Natural killer cell treated with Interleukin-12 subunit alpha and Interleukin-12 subunit beta and Interleukin-15 and Interleukin-18, amount 100 ng/mL, for 72 hours (primary cell): ENCODE measurements around the gene SFI1. TPM values are rescaled to one million over a fixed set of nuclear protein-coding genes. Genes with fewer than 3 reads are reported as not detected.
"Not testable (repeated sequence)": the region's sequence is repeated elsewhere in the genome, so short reads cannot be mapped to it uniquely, and the experiment has no call there.

Source experiments
- ATAC-seq, 2 donors: fragments of 150-1000 bp; cut with Tn5 transposase in 1 of 2; sonication (Bioruptor Pico), chemical (Tn5 transposase) in 1 of 2; 2 replicates each; pipeline ENCODE4 v1.10.0; 2021
- DNase-seq: peaks from one replicate; pipeline ENCODE4 v3.0.0; 2022; ENCODE audit warnings: low spot score
- H3K27ac Mint-ChIP-seq, 2 donors: 1 replicate in 1 of 2; 2 replicates in 1 of 2; pipeline ENCODE4 v1.8.0; 2022; ENCODE audit warnings: mixed read lengths in 2 of 2, mild to moderate bottlenecking in 1 of 2, moderate library complexity in 1 of 2
- H3K27me3 Mint-ChIP-seq, 2 donors: 1 replicate in 1 of 2; 2 replicates in 1 of 2; pipeline ENCODE4 v1.8.0; 2022; ENCODE audit warnings: mixed read lengths in 2 of 2
- H3K36me3 Mint-ChIP-seq: one replicate; pipeline ENCODE4 v1.8.0; 2022; ENCODE audit warnings: mixed read lengths
- H3K4me1 Mint-ChIP-seq, 2 donors: 1 replicate in 1 of 2; 2 replicates in 1 of 2; pipeline ENCODE4 v1.8.0; 2022; ENCODE audit warnings: low read depth in 2 of 2, mixed read lengths in 2 of 2, mild to moderate bottlenecking in 1 of 2
- H3K4me3 Mint-ChIP-seq: one replicate; pipeline ENCODE4 v1.8.0; 2022; ENCODE audit warnings: mixed read lengths
- H3K9me3 Mint-ChIP-seq: 2 replicates; pipeline ENCODE4 v1.8.0; 2022; ENCODE audit warnings: mixed read lengths
- total RNA-seq, 2 donors: library from RNA; stranded (reverse); gene quantifications; one replicate each; pipeline ENCODE4 v1.2.3, GENCODE V29; 2022

The SFI1 gene
- total RNA-seq, 2 donors from 2014 or later = 213 to 332 TPM

GRCh38 chr22:31540966-31541365 lies 44.6 kb downstream of the SFI1 start:
- Mint-ChIP-seq H3K27me3 (no peaks in the 10 kb centered on the region), H3K9me3 (no peaks in the 10 kb centered on the region), H3K27ac (peak overlapping the region; percentile 64 to 92), H3K4me1 (peaks cover 24 to 30% of the 10 kb centered on the region in 2 donors), H3K36me3 (peaks cover 13% of the 10 kb centered on the region), H3K4me3 (no peak overlapping the region)
- ATAC-seq (no peak), DNase-seq (no peak)

GRCh38 chr22:31544481-31545480 lies 48.4 kb downstream of the SFI1 start:
- DNase-seq (no peak), ATAC-seq (no peak)
- H3K9me3 Mint-ChIP-seq = no peaks in the 10 kb centered on the region
- H3K27me3 Mint-ChIP-seq = no peaks in the 10 kb centered on the region
- H3K27ac Mint-ChIP-seq = no peak overlapping the region
- H3K36me3 Mint-ChIP-seq = peaks cover under 1% of the 10 kb centered on the region
- peaks cover 0 to 2% of the 10 kb centered on the region in 2 donors for H3K4me1 Mint-ChIP-seq
- H3K4me3 Mint-ChIP-seq = no peak overlapping the region

GRCh38 chr22:31550871-31551370 lies 54.6 kb downstream of the SFI1 start:
- no peak overlapping the region for H3K4me3 Mint-ChIP-seq
- H3K9me3 Mint-ChIP-seq = no peaks in the 10 kb centered on the region
- ATAC-seq (no peak), DNase-seq (no peak)
- no peaks in the 10 kb centered on the region for H3K27me3 Mint-ChIP-seq
- peak overlapping the region; percentile 13 to 20 for H3K27ac Mint-ChIP-seq
- peaks cover 15 to 28% of the 10 kb centered on the region in 2 donors for H3K4me1 Mint-ChIP-seq
- peaks cover 18% of the 10 kb centered on the region for H3K36me3 Mint-ChIP-seq

GRCh38 chr22:31556627-31557203 lies 60.4 kb downstream of the SFI1 start:
- Mint-ChIP-seq H3K27ac (peak overlapping the region; percentile 27 to 69), H3K4me1 (peaks cover 14 to 16% of the 10 kb centered on the region in 2 donors), H3K9me3 (no peaks in the 10 kb centered on the region), H3K27me3 (no peaks in the 10 kb centered on the region), H3K4me3 (no peak overlapping the region), H3K36me3 (peaks cover 6% of the 10 kb centered on the region)
- no peak for ATAC-seq
- DNase-seq = no peak

- not testable (repeated sequence) for H3K36me3 Mint-ChIP-seq, ATAC-seq, DNase-seq
Measured at GRCh38 chr22:31558546-31558945, 62.2 kb downstream of the SFI1 start.

GRCh38 chr22:31561238-31561887 lies 65.0 kb downstream of the SFI1 start:
- ATAC-seq (peak; percentile 77 to 81), DNase-seq (peak; percentile 64)
- Mint-ChIP-seq H3K4me1 (peaks cover 5 to 10% of the 10 kb centered on the region in 2 donors), H3K27ac (peak overlapping the region; percentile 62 to 84), H3K36me3 (peaks cover 9% of the 10 kb centered on the region), H3K27me3 (no peaks in the 10 kb centered on the region), H3K9me3 (no peaks in the 10 kb centered on the region), H3K4me3 (no peak overlapping the region)

More at GRCh38 chr22:31558546-31558945, 62.2 kb downstream of the SFI1 start:
- H3K27me3 Mint-ChIP-seq, H3K4me1 Mint-ChIP-seq, H3K9me3 Mint-ChIP-seq, H3K27ac Mint-ChIP-seq, H3K4me3 Mint-ChIP-seq: not testable (repeated sequence)

GRCh38 chr22:31561970-31562369 lies 65.6 kb downstream of the SFI1 start:
- H3K27me3 Mint-ChIP-seq = no peaks in the 10 kb centered on the region
- peaks cover 5 to 9% of the 10 kb centered on the region in 2 donors for H3K4me1 Mint-ChIP-seq
- H3K27ac Mint-ChIP-seq = no peak overlapping the region
- H3K36me3 Mint-ChIP-seq = peaks cover 12% of the 10 kb centered on the region
- DNase-seq (no peak), ATAC-seq (no peak)
- H3K9me3 Mint-ChIP-seq = no peaks in the 10 kb centered on the region
- no peak overlapping the region for H3K4me3 Mint-ChIP-seq

- H3K27ac Mint-ChIP-seq = peak overlapping the region in 1 of 2 donors; percentile 16
- H3K4me1 Mint-ChIP-seq = peaks cover 10 to 17% of the 10 kb centered on the region in 2 donors
- ATAC-seq = no peak
- no peak for DNase-seq
- H3K9me3 Mint-ChIP-seq = no peaks in the 10 kb centered on the region
- peaks cover 19% of the 10 kb centered on the region for H3K36me3 Mint-ChIP-seq
- H3K27me3 Mint-ChIP-seq = no peaks in the 10 kb centered on the region
- no peak overlapping the region for H3K4me3 Mint-ChIP-seq
Measured at GRCh38 chr22:31566484-31566883, 70.1 kb downstream of the SFI1 start.

GRCh38 chr22:31567196-31567595 lies 70.9 kb downstream of the SFI1 start:
- no peaks in the 10 kb centered on the region for H3K27me3 Mint-ChIP-seq
- no peaks in the 10 kb centered on the region for H3K9me3 Mint-ChIP-seq
- DNase-seq = no peak
- peaks cover 19% of the 10 kb centered on the region for H3K36me3 Mint-ChIP-seq
- ATAC-seq = no peak
- H3K27ac Mint-ChIP-seq = peak overlapping the region; percentile 32 to 73
- peaks cover 10 to 17% of the 10 kb centered on the region in 2 donors for H3K4me1 Mint-ChIP-seq
- H3K4me3 Mint-ChIP-seq = no peak overlapping the region

- H3K27me3 Mint-ChIP-seq = no peaks in the 10 kb centered on the region
- H3K9me3 Mint-ChIP-seq = no peaks in the 10 kb centered on the region
- ATAC-seq (no peak), DNase-seq (no peak)
- no peak overlapping the region for H3K4me3 Mint-ChIP-seq
- H3K4me1 Mint-ChIP-seq = peaks cover 10 to 17% of the 10 kb centered on the region in 2 donors
- peak overlapping the region; percentile 32 to 73 for H3K27ac Mint-ChIP-seq
- H3K36me3 Mint-ChIP-seq = peaks cover 19% of the 10 kb centered on the region
Measured at GRCh38 chr22:31567702-31568101, 71.4 kb downstream of the SFI1 start.

- H3K27ac Mint-ChIP-seq = peak overlapping the region; percentile 55 to 76
- H3K36me3 Mint-ChIP-seq = peaks cover 19% of the 10 kb centered on the region
- no peaks in the 10 kb centered on the region for H3K9me3 Mint-ChIP-seq
- ATAC-seq = no peak
- no peak overlapping the region for H3K4me3 Mint-ChIP-seq
- H3K27me3 Mint-ChIP-seq = no peaks in the 10 kb centered on the region
- DNase-seq = no peak
- H3K4me1 Mint-ChIP-seq = peaks cover 10 to 17% of the 10 kb centered on the region in 2 donors
Measured at GRCh38 chr22:31569126-31569525, 72.8 kb downstream of the SFI1 start.

- H3K27me3 Mint-ChIP-seq = no peaks in the 10 kb centered on the region
- peaks cover under 1 to 10% of the 10 kb centered on the region in 2 donors for H3K4me1 Mint-ChIP-seq
- H3K27ac Mint-ChIP-seq = peak overlapping the region in 1 of 2 donors; percentile 26
- peaks cover 23% of the 10 kb centered on the region for H3K36me3 Mint-ChIP-seq
- ATAC-seq (no peak), DNase-seq (no peak)
- H3K9me3 Mint-ChIP-seq = no peaks in the 10 kb centered on the region
- no peak overlapping the region for H3K4me3 Mint-ChIP-seq
Measured at GRCh38 chr22:31572939-31573338, 76.6 kb downstream of the SFI1 start.

GRCh38 chr22:31574055-31574670 lies 77.8 kb downstream of the SFI1 start:
- peaks cover 21% of the 10 kb centered on the region for H3K36me3 Mint-ChIP-seq
- H3K9me3 Mint-ChIP-seq = no peaks in the 10 kb centered on the region
- DNase-seq (no peak), ATAC-seq (no peak)
- no peak overlapping the region for H3K27ac Mint-ChIP-seq
- H3K27me3 Mint-ChIP-seq = no peaks in the 10 kb centered on the region
- peaks cover 0 to 9% of the 10 kb centered on the region in 2 donors for H3K4me1 Mint-ChIP-seq
- H3K4me3 Mint-ChIP-seq = no peak overlapping the region
